HG02840 (cell line): ENCODE results near the gene PCDHGA6.
"Not testable (repeated sequence)": the region's sequence is repeated elsewhere in the genome, so short reads cannot be mapped to it uniquely, and the experiment has no call there.

Experiments used
- ATAC-seq: cut with Tn5 transposase; IDR thresholded peaks from one replicate; pipeline ENCODE4 v1.9.1; 2021; ENCODE audit warnings: mild to moderate bottlenecking, moderate library complexity, moderate number of reproducible peaks; ENCODE audit not compliant: unreplicated experiment, low FRiP score

PCDHGA6 gene

DNA sequence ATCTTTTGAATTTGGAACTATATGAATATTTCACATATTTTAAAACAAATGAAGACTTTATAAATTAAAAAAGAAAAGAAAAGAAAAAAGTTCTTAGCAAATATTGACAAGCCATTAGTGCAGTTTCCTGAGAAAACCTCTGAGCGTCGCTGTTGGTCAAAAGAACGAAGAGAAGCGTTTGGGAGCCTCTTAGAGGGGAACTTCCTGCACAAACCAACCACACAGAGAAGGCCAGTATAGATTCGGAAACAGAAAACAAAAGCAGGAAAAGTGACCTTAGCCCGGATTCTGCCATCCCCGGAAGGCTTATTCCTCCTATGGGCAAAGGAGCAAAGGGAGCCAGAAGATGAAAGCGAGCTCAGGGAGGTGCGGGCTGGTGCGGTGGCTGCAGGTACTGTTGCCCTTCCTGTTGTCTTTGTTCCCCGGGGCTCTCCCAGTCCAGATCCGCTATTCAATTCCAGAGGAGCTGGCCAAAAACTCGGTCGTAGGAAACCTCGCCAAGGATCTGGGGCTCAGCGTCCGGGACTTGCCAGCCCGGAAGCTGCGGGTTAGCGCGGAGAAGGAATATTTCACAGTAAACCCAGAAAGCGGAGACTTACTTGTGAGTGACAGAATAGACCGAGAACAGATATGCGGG, 13.8 kb upstream of the PCDHGA6 start, which contains the start of gene PCDHGB2:
PCDHGB2 (plus strand) TSS at position 205 of the 637 bp plus-strand sequence; CDS start at position 347, 142 bp downstream.
- peak; percentile 74 for ATAC-seq

DNA sequence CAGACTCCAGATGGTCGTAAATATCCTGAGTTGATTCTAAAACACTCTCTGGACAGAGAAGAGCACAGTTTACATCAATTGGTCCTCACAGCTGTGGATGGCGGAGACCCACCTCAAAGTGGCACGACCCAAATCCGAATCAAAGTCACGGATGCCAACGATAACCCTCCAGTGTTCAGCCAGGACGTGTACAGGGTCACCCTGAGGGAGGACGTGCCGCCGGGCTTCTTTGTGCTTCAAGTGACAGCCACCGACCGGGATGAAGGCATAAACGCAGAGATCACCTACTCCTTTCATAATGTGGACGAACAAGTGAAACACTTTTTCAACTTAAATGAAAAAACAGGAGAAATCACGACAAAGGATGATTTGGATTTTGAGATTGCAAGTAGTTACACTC, 13.0 kb upstream of the PCDHGA6 start:
- ATAC-seq: no peak

DNA sequence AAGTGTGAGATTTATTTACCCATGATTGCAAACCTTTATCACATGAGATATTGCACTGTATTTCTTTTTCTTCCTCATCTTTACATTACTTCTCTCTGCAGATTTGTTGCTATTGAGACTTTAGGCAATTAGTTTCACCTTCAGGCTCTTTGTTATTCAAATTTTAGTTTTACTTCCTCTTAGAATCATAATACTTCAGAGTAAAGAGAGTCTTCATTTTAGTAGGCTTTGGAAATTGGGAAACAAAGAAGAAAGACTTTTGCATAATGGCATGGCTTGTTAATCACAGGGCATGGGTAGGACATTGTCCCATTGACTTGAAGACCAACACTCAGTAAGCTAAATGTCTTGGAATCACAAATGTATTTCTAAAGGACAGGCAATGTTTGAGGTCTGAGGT, 11.0 kb upstream of the PCDHGA6 start:
- no peak for ATAC-seq

DNA sequence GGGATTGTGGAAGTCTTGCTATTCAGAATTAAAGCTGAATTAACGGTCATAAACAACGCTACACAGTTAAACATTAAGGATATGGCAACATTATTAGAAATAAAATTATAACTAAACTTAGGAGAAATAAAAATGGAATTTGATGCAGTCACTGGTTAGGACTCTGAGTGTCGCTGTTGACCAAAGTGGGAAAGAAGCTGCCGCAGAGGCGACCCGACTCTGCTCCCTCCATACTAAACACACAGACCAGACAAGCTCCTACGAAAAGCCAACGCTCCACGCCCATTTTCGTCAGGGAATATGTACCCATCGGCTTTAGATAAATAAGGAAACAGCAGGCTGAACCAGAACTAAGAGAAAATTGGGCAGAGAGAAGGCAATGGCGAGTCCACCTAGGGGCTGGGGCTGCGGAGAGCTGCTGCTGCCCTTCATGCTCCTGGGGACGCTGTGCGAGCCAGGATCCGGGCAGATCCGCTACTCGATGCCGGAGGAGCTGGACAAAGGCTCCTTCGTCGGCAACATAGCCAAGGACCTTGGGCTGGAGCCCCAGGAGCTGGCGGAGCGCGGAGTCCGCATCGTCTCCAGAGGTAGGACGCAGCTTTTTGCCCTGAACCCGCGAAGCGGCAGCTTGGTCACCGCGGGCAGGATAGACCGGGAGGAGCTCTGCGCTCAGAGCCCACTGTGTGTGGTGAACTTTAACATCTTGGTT, 9.6 kb upstream of the PCDHGA6 start, which contains the start of gene PCDHGA5:
PCDHGA5 (plus strand) TSS at position 211 of the 709 bp plus-strand sequence; CDS start at position 380, 169 bp downstream.
- no peak for ATAC-seq

DNA sequence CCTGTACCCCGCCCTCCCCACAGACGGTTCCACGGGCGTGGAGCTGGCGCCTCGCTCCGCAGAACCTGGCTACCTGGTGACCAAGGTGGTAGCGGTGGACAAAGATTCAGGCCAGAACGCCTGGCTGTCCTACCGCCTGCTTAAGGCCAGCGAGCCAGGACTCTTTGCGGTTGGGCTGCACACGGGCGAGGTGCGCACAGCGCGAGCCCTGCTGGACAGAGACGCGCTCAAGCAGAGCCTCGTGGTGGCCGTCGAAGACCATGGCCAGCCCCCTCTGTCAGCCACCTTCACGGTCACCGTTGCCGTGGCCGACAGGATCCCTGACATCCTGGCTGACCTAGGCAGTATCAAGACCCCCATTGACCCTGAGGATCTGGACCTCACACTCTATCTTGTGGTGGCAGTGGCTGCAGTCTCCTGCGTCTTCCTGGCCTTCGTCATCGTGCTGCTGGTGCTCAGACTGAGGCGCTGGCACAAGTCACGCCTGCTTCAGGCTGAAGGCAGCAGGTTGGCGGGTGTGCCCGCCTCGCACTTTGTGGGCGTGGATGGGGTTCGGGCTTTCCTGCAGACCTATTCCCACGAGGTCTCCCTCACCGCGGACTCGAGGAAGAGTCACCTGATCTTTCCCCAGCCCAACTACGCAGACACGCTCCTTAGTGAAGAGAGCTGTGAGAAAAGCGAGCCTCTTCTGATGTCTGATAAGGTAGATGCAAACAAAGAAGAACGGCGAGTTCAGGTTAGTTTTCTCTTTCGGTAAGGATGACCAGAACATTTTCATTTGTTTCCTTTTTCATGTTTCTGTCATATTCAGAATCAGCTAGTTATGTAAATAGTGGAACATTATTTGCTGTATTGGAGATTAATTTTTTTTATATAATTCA, 7.4 kb upstream of the PCDHGA6 start:
- ATAC-seq: no peak

DNA sequence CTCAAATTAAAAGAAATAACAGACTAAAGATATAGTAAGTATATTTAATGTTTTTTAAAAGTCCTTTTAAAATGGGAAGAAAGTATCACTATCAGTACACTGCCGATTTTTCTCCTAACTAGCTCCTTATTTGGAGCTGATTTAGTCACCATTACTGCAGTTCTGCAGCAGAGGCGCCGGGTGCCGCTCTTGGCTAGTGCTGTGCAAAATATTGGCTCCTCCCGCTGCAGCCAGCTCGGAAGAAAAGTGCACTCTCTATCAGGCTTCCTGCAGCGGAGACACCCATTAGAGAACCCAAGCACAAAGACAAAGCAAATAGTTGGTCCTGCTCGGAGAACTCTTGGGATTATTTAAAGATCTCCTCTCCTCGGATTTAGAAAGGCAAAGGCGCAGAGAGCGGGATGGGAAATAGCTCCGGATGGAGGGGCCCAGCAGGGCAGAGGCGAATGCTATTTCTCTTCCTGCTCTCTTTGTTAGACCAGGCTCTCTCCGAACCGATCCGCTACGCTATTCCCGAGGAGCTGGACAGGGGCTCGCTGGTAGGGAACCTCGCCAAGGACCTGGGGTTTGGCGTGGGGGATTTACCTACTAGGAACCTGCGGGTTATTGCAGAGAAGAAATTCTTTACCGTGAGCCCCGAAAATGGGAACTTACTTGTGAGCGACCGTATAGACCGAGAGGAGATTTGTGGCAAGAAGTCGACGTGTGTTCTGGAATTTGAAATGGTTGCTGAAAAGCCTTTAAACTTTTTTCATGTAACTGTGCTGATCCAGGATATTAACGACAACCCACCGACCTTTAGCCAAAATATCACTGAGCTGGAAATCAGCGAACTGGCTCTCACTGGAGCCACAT, 3.5 kb upstream of the PCDHGA6 start, which contains the start of gene PCDHGB3:
PCDHGB3 (plus strand) TSS at position 249 of the 855 bp plus-strand sequence; CDS start at position 402, 153 bp downstream.
- ATAC-seq: no peak

DNA sequence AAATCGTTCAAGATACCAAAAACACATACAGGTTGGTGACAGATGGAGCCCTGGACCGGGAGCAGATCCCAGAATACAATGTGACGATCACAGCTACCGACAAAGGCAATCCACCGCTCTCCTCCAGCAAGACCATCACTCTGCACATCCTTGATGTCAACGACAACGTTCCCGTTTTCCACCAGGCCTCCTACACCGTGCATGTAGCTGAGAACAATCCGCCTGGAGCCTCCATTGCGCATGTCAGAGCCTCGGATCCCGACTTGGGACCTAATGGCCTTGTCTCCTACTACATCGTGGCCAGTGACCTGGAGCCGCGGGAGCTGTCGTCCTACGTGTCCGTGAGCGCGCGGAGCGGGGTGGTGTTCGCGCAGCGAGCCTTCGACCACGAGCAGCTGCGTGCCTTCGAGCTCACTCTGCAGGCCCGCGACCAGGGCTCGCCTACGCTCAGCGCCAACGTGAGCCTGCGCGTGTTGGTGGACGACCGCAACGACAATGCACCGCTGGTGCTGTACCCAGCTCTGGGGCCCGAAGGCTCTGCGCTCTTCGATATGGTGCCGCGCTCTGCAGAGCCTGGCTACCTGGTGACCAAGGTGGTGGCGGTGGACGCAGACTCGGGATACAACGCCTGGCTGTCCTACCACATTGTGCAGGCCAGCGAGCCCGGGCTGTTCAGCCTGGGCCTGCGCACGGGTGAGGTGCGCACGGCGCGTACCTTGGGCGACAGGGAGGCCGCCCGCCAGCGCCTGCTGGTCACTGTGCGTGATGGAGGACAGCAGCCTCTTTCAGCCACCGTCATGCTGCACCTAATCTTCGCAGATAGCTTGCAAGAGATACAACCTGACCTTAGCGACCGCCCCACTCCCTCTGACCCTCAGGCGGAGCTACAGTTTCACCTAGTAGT, 1.9 kb upstream of the PCDHGA6 start:
- no peak for ATAC-seq

DNA sequence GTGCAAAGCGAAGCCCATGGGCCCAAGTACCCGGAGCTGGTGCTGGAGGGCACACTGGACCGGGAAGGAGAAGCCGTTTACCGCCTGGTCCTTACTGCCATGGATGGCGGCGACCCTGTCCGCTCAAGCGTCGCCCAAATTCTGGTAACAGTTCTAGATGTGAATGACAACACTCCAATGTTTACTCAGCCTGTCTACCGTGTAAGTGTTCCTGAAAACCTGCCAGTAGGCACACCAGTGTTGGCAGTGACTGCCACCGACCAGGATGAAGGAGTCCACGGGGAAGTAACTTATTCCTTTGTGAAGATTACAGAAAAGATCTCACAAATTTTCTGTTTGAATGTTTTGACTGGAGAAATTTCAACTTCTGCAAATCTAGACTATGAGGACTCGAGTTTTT, 936 bp downstream of the PCDHGA6 start:
- no peak for ATAC-seq

DNA sequence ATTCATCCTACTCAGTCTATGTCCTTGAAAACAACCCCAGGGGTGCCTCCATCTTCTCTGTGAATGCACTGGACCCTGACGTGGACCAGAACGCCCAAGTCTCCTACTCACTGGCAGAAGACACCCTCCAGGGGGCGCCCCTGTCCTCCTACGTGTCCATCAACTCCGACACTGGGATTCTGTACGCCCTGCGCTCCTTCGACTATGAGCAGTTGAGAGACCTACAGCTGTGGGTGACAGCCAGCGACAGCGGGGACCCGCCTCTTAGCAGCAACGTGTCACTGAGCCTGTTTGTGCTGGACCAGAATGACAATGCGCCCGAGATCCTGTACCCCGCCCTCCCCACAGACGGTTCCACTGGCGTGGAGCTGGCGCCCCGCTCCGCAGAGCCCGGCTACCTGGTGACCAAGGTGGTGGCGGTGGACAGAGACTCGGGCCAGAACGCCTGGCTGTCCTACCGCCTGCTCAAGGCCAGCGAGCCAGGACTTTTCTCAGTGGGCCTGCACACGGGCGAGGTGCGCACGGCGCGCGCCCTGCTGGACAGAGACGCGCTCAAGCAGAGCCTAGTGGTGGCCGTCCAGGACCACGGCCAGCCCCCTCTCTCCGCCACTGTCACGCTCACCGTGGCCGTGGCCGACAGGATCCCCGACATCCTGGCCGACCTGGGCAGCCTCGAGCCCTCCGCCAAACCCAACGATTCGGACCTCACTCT, 1.9 kb downstream of the PCDHGA6 start:
- not testable (repeated sequence) for ATAC-seq

DNA sequence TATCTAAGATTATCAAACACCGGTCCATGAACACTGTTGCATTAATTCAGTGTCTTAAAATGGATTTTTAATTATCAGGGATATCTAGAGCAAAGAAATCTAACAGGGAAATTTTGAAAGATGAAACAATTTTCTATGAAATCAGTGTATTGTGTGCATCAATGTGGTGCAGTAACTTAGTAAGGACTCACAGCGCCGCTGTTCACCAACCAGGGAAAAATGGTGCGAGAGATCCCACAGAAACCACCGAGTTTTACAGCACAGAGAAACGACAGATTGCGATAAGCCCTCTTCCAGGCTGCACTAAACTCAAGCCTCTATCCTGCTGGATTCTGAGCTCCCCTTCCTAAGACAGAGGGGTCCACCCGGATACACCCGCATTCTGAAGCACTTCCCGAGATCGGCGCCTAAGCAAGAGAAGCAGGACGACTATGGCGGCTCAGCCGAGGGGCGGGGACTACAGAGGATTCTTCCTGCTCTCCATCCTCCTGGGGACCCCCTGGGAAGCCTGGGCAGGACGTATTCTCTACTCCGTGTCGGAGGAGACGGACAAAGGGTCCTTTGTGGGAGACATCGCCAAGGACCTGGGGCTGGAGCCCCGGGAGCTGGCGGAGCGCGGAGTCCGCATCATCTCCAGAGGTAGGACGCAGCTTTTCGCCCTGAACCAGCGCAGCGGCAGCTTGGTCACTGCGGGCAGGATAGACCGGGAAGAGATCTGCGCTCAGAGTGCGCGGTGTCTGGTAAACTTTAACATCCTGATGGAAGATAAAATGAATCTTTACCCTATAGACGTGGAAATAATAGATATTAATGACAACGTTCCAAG, 9.0 kb downstream of the PCDHGA6 start, which contains the start of gene PCDHGA7:
PCDHGA7 (plus strand) TSS at position 274 of the 826 bp plus-strand sequence; CDS start at position 432, 158 bp downstream.
- no peak for ATAC-seq

DNA sequence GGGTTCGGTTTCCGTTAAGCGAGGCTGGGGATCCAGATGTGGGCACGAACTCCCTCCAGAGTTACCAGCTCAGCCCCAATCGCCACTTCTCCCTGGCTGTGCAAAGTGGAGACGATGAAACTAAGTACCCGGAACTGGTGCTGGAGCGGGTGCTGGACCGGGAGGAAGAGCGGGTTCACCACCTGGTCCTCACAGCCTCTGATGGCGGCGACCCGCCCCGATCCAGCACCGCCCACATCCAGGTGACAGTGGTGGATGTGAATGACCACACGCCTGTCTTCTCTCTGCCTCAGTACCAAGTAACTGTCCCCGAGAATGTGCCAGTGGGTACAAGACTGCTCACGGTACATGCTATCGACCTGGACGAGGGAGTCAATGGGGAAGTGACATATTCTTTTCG, 9.7 kb downstream of the PCDHGA6 start:
- no peak for ATAC-seq

DNA sequence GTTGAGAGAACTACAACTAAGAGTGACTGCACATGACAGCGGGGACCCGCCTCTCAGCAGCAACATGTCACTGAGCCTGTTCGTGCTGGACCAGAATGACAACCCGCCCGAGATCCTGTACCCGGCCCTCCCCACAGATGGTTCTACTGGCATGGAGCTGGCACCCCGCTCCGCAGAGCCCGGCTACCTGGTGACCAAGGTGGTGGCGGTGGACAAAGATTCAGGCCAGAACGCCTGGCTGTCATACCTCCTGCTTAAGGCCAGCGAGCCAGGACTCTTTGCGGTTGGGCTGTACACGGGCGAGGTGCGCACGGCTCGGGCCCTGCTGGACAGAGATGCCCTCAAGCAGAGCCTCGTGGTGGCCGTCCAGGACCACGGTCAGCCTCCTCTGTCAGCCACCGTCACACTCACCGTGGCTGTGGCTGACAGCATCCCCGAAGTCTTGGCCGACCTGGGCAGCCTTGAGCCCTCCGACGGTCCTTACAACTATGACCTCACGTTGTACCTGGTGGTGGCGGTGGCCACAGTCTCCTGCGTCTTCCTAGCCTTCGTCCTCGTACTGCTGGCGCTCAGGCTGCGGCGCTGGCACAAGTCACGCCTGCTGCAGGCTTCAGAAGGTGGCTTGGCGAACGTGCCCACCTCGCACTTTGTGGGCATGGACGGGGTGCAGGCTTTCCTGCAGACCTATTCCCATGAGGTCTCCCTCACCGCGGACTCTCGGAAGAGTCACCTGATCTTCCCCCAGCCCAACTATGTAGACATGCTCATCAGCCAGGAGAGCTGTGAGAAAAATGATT, 11.0 kb downstream of the PCDHGA6 start:
- no peak for ATAC-seq

DNA sequence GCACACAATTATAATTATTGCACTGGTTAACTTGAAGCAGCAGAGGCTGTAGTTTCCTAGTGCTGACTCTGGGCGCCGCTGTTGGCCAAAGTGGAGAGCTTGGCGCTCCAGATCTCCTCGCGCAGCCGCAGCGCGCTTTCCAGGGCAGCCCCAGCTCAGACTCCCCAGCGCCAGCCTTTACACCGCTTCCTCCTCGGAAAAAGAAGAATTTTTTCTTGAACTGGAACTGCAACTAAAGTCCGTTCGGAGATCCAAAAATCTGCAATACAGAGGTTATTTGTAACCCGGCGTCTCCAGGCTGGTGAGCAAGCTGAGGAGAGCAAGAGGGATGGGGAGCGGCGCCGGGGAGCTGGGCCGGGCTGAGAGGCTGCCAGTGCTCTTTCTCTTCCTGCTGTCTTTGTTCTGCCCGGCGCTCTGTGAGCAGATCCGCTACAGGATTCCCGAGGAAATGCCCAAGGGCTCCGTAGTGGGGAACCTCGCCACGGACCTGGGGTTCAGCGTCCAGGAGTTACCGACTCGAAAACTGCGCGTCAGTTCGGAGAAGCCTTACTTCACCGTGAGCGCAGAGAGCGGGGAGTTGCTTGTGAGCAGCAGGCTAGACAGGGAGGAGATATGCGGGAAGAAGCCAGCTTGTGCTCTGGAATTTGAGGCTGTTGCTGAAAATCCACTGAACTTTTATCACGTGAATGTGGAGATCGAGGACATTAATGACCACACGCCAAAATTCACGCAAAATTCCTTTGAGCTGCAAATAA, 14.0 kb downstream of the PCDHGA6 start, which contains the start of gene PCDHGB4:
PCDHGB4 (plus strand) TSS at position 142 of the 755 bp plus-strand sequence; CDS start at position 329, 187 bp downstream.
- not testable (repeated sequence) for ATAC-seq

DNA sequence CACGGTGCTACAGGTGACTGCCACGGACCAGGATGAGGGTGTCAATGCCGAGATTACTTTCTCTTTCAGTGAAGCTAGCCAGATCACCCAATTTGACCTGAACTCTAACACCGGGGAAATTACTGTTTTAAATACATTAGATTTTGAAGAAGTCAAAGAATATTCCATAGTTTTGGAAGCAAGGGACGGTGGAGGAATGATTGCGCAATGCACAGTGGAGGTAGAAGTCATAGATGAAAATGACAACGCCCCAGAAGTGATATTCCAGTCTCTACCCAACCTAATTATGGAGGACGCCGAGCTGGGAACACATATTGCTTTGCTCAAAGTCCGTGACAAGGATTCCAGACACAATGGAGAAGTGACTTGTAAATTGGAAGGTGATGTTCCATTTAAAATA, 15.0 kb downstream of the PCDHGA6 start:
- ATAC-seq: no peak

DNA sequence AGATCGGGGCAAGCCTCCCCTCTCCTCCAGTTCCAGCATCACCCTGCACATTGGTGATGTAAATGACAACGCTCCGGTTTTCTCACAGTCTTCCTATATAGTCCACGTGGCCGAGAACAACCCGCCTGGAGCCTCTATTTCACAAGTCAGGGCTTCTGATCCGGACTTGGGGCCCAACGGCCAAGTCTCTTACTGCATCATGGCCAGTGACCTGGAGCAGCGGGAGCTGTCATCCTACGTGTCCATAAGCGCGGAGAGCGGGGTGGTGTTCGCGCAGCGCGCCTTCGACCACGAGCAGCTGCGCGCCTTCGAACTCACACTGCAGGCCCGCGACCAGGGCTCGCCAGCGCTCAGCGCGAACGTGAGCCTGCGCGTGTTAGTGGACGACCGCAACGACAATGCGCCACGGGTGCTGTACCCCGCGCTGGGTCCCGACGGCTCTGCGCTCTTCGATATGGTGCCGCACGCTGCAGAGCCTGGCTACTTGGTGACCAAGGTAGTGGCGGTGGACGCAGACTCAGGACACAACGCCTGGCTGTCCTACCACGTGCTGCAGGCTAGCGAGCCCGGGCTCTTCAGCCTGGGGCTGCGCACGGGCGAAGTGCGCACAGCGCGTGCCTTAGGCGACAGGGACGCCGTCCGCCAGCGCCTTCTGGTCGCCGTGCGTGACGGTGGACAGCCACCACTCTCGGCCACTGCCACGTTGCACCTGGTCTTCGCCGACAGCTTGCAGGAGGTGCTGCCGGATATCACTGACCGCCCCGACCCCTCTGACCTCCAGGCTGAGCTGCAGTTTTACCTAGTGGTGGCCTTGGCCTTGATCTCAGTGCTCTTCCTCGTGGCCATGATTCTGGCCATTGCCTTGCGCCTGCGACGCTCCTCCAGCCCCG, 15.7 kb downstream of the PCDHGA6 start:
- no peak for ATAC-seq
